ENCODE data around the gene MOBP. TPM values are rescaled to one million over a fixed set of nuclear protein-coding genes. Genes with fewer than 3 reads are reported as not detected.

Gene MOBP
- total RNA-seq, 3 donors from 2014 or later, result under 0.01 TPM; not detected in 2

- TF ChIP-seq POLR2AphosphoS5 (IDR thresholded peaks at IDR 0.05) (no peak), CTCF (IDR thresholded peaks at IDR 0.05) (no peak), POLR2A (IDR thresholded peaks at IDR 0.05) (no peak)
- Histone ChIP-seq H3K27me3 (no peaks in the 10 kb centered on the region), H3K36me3 (no peaks in the 10 kb centered on the region), H3K27ac (no peak overlapping the region), H3K4me1 (no peaks in the 10 kb centered on the region), H3K9me3 (no peaks in the 10 kb centered on the region), H3K4me3 (no peak overlapping the region)
- intact Hi-C loops (cut with DNase I; ENCODE audit: low total_unique reads), result no loop called here
- no peak for DNase-seq (ENCODE audit: low spot score in 2 of 2)
These were observed 21.6 kb upstream of the MOBP start for GRCh38 chr3:39445927-39446326.

GRCh38 chr3:39446444-39446843 is 21.0 kb upstream of the MOBP start:
- Histone ChIP-seq H3K36me3 (no peaks in the 10 kb centered on the region), H3K9me3 (no peaks in the 10 kb centered on the region), H3K27me3 (no peaks in the 10 kb centered on the region), H3K27ac (no peak overlapping the region), H3K4me3 (no peak overlapping the region), H3K4me1 (no peaks in the 10 kb centered on the region)
- no peak for TF ChIP-seq POLR2A (IDR thresholded peaks at IDR 0.05)
- no peak for TF ChIP-seq CTCF (IDR thresholded peaks at IDR 0.05)
- TF ChIP-seq POLR2AphosphoS5 (IDR thresholded peaks at IDR 0.05), result no peak
- DNase-seq (ENCODE audit: low spot score in 2 of 2), result no peak
- intact Hi-C loops (cut with DNase I; ENCODE audit: low total_unique reads), result no loop called here

- Histone ChIP-seq H3K27ac (no peak overlapping the region), H3K4me3 (no peak overlapping the region), H3K27me3 (no peaks in the 10 kb centered on the region), H3K9me3 (no peaks in the 10 kb centered on the region), H3K36me3 (no peaks in the 10 kb centered on the region), H3K4me1 (no peaks in the 10 kb centered on the region)
- peak in 1 of 2 donors; percentile 67 for DNase-seq (ENCODE audit: low spot score in 2 of 2)
- TF ChIP-seq CTCF (IDR thresholded peaks at IDR 0.05) (peak in 2 of 3 donors; percentile 85), POLR2AphosphoS5 (IDR thresholded peaks at IDR 0.05) (no peak)
- intact Hi-C loops (cut with DNase I; ENCODE audit: low total_unique reads), result no loop called here
These were observed 19.6 kb upstream of the MOBP start for GRCh38 chr3:39447637-39448483.

GRCh38 chr3:39448506-39449233 is 18.8 kb upstream of the MOBP start:
- intact Hi-C loops (cut with DNase I; ENCODE audit: low total_unique reads), result no loop called here
- no peak for TF ChIP-seq CTCF (IDR thresholded peaks at IDR 0.05)
- TF ChIP-seq POLR2A (IDR thresholded peaks at IDR 0.05), result no peak
- DNase-seq (ENCODE audit: low spot score in 2 of 2), result no peak
- no peaks in the 10 kb centered on the region for H3K36me3 ChIP-seq
- H3K4me3 ChIP-seq, result no peak overlapping the region
- no peaks in the 10 kb centered on the region for H3K9me3 ChIP-seq
- H3K4me1 ChIP-seq, result no peaks in the 10 kb centered on the region
- no peaks in the 10 kb centered on the region for H3K27me3 ChIP-seq
- no peak overlapping the region for H3K27ac ChIP-seq

- no peak for DNase-seq (ENCODE audit: low spot score in 2 of 2)
- intact Hi-C loops (cut with DNase I; ENCODE audit: low total_unique reads), result no loop called here
- H3K27me3 ChIP-seq, result no peaks in the 10 kb centered on the region
- no peak overlapping the region for H3K4me3 ChIP-seq
- no peaks in the 10 kb centered on the region for H3K9me3 ChIP-seq
- no peaks in the 10 kb centered on the region for H3K36me3 ChIP-seq
- H3K27ac ChIP-seq, result no peak overlapping the region
- no peaks in the 10 kb centered on the region for H3K4me1 ChIP-seq
- TF ChIP-seq POLR2AphosphoS5 (IDR thresholded peaks at IDR 0.05), result no peak
- TF ChIP-seq CTCF (IDR thresholded peaks at IDR 0.05), result no peak
These were observed 17.7 kb upstream of the MOBP start for GRCh38 chr3:39449796-39450195.
